ENCODE measurements around the gene CIROP. TPM values are rescaled to one million over a fixed set of nuclear protein-coding genes. Genes with fewer than 3 reads are reported as not detected.

CIROP gene
- total and polyA plus RNA-seq, 9 of the 15 experiments (the other 6 are each of a cell fraction or from before 2014, with no cell fraction given): not detected

DNA sequence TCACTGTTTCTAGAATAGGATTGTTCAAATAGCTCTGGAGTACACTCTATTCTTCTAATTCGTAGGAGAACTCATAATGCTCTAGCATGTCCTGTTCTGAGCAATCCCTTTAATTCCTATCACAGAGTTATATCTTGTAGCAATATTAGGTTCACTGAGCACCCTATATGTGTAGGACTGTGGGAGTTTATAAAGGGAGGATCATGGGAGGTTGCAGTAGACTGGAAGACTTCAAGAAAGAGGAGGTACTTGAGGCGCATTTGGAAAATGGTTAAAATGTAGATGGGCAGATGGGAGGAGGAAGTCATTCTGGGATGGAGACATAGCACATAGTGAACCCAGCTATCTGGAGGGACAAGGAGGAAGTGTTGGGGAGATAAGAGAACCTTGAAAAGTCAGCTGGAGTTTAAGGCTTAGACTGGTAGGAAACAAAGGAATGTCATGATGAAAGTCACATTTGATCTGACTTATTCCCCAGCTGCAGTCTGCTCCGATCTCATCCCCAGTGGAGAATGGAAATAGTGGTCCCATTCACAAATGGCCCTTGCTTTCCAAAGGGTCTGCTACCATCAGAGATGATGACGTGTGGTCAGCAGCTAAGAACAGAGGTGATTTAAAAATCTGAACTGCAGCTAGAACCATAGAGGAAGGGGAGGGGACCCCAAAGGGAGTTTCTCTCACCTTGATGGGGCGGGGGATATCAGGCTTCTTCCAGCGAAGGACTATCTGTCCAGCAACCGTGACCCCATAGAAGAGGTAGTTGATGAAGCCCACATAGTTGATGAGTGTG lies 24.4 kb upstream of the CIROP start (continued):
- TF ChIP-seq, protein P1, sequence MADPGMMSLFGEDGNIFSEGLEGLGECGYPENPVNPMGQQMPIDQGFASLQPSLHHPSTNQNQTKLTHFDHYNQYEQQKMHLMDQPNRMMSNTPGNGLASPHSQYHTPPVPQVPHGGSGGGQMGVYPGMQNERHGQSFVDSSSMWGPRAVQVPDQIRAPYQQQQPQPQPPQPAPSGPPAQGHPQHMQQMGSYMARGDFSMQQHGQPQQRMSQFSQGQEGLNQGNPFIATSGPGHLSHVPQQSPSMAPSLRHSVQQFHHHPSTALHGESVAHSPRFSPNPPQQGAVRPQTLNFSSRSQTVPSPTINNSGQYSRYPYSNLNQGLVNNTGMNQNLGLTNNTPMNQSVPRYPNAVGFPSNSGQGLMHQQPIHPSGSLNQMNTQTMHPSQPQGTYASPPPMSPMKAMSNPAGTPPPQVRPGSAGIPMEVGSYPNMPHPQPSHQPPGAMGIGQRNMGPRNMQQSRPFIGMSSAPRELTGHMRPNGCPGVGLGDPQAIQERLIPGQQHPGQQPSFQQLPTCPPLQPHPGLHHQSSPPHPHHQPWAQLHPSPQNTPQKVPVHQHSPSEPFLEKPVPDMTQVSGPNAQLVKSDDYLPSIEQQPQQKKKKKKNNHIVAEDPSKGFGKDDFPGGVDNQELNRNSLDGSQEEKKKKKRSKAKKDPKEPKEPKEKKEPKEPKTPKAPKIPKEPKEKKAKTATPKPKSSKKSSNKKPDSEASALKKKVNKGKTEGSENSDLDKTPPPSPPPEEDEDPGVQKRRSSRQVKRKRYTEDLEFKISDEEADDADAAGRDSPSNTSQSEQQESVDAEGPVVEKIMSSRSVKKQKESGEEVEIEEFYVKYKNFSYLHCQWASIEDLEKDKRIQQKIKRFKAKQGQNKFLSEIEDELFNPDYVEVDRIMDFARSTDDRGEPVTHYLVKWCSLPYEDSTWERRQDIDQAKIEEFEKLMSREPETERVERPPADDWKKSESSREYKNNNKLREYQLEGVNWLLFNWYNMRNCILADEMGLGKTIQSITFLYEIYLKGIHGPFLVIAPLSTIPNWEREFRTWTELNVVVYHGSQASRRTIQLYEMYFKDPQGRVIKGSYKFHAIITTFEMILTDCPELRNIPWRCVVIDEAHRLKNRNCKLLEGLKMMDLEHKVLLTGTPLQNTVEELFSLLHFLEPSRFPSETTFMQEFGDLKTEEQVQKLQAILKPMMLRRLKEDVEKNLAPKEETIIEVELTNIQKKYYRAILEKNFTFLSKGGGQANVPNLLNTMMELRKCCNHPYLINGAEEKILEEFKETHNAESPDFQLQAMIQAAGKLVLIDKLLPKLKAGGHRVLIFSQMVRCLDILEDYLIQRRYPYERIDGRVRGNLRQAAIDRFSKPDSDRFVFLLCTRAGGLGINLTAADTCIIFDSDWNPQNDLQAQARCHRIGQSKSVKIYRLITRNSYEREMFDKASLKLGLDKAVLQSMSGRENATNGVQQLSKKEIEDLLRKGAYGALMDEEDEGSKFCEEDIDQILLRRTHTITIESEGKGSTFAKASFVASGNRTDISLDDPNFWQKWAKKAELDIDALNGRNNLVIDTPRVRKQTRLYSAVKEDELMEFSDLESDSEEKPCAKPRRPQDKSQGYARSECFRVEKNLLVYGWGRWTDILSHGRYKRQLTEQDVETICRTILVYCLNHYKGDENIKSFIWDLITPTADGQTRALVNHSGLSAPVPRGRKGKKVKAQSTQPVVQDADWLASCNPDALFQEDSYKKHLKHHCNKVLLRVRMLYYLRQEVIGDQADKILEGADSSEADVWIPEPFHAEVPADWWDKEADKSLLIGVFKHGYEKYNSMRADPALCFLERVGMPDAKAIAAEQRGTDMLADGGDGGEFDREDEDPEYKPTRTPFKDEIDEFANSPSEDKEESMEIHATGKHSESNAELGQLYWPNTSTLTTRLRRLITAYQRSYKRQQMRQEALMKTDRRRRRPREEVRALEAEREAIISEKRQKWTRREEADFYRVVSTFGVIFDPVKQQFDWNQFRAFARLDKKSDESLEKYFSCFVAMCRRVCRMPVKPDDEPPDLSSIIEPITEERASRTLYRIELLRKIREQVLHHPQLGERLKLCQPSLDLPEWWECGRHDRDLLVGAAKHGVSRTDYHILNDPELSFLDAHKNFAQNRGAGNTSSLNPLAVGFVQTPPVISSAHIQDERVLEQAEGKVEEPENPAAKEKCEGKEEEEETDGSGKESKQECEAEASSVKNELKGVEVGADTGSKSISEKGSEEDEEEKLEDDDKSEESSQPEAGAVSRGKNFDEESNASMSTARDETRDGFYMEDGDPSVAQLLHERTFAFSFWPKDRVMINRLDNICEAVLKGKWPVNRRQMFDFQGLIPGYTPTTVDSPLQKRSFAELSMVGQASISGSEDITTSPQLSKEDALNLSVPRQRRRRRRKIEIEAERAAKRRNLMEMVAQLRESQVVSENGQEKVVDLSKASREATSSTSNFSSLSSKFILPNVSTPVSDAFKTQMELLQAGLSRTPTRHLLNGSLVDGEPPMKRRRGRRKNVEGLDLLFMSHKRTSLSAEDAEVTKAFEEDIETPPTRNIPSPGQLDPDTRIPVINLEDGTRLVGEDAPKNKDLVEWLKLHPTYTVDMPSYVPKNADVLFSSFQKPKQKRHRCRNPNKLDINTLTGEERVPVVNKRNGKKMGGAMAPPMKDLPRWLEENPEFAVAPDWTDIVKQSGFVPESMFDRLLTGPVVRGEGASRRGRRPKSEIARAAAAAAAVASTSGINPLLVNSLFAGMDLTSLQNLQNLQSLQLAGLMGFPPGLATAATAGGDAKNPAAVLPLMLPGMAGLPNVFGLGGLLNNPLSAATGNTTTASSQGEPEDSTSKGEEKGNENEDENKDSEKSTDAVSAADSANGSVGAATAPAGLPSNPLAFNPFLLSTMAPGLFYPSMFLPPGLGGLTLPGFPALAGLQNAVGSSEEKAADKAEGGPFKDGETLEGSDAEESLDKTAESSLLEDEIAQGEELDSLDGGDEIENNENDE (IDR thresholded peaks at IDR 0.05; ENCODE audit: low read depth, low read length): no peak
- TF ChIP-seq DDX20 (tag; IDR thresholded peaks at IDR 0.05; ENCODE audit: low read depth) (no peak), SOX6 (IDR thresholded peaks at IDR 0.05) (peak; percentile 47; the same call in 1 of the 2 replicates), RFX5 (IDR thresholded peaks at IDR 0.05; ENCODE audit: low read depth, low read length) (no peak), ELF1 (tag; IDR thresholded peaks at IDR 0.05) (peak; percentile 29; the same call in 1 of the 2 replicates), KDM5B (IDR thresholded peaks at IDR 0.05; ENCODE audit: insufficient replicate concordance, low read depth, low read length) (no peak), NCOA2 (IDR thresholded peaks at IDR 0.05; ENCODE audit: partially characterized antibody in 2 of 2) (no peak), RBM22 (IDR thresholded peaks at IDR 0.05; ENCODE audit: low read depth, low read length, poor library complexity, severe bottlenecking) (no peak), RFX7 (CRISPR knock-in tag; IDR thresholded peaks at IDR 0.05) (no peak), ZNF785 (CRISPR knock-in tag; IDR thresholded peaks at IDR 0.05) (no peak)
- TF ChIP-seq, protein P2, sequence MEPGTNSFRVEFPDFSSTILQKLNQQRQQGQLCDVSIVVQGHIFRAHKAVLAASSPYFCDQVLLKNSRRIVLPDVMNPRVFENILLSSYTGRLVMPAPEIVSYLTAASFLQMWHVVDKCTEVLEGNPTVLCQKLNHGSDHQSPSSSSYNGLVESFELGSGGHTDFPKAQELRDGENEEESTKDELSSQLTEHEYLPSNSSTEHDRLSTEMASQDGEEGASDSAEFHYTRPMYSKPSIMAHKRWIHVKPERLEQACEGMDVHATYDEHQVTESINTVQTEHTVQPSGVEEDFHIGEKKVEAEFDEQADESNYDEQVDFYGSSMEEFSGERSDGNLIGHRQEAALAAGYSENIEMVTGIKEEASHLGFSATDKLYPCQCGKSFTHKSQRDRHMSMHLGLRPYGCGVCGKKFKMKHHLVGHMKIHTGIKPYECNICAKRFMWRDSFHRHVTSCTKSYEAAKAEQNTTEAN (CRISPR knock-in tag; IDR thresholded peaks at IDR 0.05): no peak
- TF ChIP-seq, protein P3, sequence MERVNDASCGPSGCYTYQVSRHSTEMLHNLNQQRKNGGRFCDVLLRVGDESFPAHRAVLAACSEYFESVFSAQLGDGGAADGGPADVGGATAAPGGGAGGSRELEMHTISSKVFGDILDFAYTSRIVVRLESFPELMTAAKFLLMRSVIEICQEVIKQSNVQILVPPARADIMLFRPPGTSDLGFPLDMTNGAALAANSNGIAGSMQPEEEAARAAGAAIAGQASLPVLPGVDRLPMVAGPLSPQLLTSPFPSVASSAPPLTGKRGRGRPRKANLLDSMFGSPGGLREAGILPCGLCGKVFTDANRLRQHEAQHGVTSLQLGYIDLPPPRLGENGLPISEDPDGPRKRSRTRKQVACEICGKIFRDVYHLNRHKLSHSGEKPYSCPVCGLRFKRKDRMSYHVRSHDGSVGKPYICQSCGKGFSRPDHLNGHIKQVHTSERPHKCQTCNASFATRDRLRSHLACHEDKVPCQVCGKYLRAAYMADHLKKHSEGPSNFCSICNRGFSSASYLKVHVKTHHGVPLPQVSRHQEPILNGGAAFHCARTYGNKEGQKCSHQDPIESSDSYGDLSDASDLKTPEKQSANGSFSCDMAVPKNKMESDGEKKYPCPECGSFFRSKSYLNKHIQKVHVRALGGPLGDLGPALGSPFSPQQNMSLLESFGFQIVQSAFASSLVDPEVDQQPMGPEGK (CRISPR knock-in tag; IDR thresholded peaks at IDR 0.05; ENCODE audit: borderline replicate concordance): no peak

All from K562 (cell line).